WTC11 (cell line): ENCODE measurements around the gene MCTS1.

Experiments
- CREB1 ChIP-seq: sonication (generic); formaldehyde crosslinking; IDR thresholded peaks from 2 replicates; pipeline ENCODE4 v1.8.0; 2023; ENCODE audit warnings: mild to moderate bottlenecking, missing genetic modification reagents
- JAZF1 ChIP-seq: fragments of 250-450 bp; sonication (Bioruptor Pico); IDR thresholded peaks from 2 replicates; pipeline ENCODE4 v1.9.0; 2021; ENCODE audit warnings: moderate library complexity, mild to moderate bottlenecking, inconsistent platforms
- SMAD3 ChIP-seq: sonication (generic); formaldehyde crosslinking; IDR thresholded peaks from 2 replicates; pipeline ENCODE4 v1.8.0; 2022; ENCODE audit warnings: missing genetic modification reagents, mild to moderate bottlenecking, borderline replicate concordance
- TEAD1 ChIP-seq: sonication (generic); formaldehyde crosslinking; IDR thresholded peaks from 2 replicates; pipeline ENCODE4 v1.8.0; 2022; ENCODE audit warnings: mild to moderate bottlenecking, missing genetic modification reagents
- TP53 ChIP-seq: sonication (generic); formaldehyde crosslinking; IDR thresholded peaks from 2 replicates; pipeline ENCODE4 v1.8.1; 2023; ENCODE audit warnings: mild to moderate bottlenecking, missing genetic modification reagents
- ZBTB43 ChIP-seq: sonication (generic); formaldehyde crosslinking; IDR thresholded peaks from 2 replicates; pipeline ENCODE4 v1.8.1; 2023; ENCODE audit warnings: mild to moderate bottlenecking, missing genetic modification reagents
- ZNF138 ChIP-seq: sonication (generic); formaldehyde crosslinking; conservative IDR thresholded peaks from 2 replicates; pipeline ENCODE4 v1.8.1; 2022; ENCODE audit warnings: mild to moderate bottlenecking, moderate library complexity, missing genetic modification reagents
- ZNF416 ChIP-seq: fragments of 250-450 bp; sonication (Bioruptor Pico); IDR thresholded peaks from 2 replicates; pipeline ENCODE4 v1.9.0; 2021; ENCODE audit warnings: mild to moderate bottlenecking, inconsistent platforms
- TF ChIP-seq, protein P1 (sequence below): fragments of 200-600 bp; IDR thresholded peaks from 2 replicates; pipeline ENCODE4 v1.8.0; 2022; ENCODE audit warnings: antibody characterized with exemption
- TF ChIP-seq, protein P2 (sequence below): sonication (generic); formaldehyde crosslinking; IDR thresholded peaks from 2 replicates; pipeline ENCODE4 v1.8.0; 2022; ENCODE audit warnings: mild to moderate bottlenecking, missing genetic modification reagents
- TF ChIP-seq, protein P3 (sequence below): sonication (generic); formaldehyde crosslinking; IDR thresholded peaks from 2 replicates; pipeline ENCODE4 v1.8.1; 2023; ENCODE audit warnings: mild to moderate bottlenecking, missing genetic modification reagents
- TF ChIP-seq, protein P4 (sequence below): sonication (generic); formaldehyde crosslinking; conservative IDR thresholded peaks from 2 replicates; pipeline ENCODE4 v1.8.1; 2022; ENCODE audit warnings: mild to moderate bottlenecking, missing genetic modification reagents
- TF ChIP-seq, protein P5 (sequence below): sonication (generic); formaldehyde crosslinking; IDR thresholded peaks from 2 replicates; pipeline ENCODE4 v1.8.1; 2022; ENCODE audit warnings: low read depth, missing genetic modification reagents, borderline replicate concordance

DNA sequence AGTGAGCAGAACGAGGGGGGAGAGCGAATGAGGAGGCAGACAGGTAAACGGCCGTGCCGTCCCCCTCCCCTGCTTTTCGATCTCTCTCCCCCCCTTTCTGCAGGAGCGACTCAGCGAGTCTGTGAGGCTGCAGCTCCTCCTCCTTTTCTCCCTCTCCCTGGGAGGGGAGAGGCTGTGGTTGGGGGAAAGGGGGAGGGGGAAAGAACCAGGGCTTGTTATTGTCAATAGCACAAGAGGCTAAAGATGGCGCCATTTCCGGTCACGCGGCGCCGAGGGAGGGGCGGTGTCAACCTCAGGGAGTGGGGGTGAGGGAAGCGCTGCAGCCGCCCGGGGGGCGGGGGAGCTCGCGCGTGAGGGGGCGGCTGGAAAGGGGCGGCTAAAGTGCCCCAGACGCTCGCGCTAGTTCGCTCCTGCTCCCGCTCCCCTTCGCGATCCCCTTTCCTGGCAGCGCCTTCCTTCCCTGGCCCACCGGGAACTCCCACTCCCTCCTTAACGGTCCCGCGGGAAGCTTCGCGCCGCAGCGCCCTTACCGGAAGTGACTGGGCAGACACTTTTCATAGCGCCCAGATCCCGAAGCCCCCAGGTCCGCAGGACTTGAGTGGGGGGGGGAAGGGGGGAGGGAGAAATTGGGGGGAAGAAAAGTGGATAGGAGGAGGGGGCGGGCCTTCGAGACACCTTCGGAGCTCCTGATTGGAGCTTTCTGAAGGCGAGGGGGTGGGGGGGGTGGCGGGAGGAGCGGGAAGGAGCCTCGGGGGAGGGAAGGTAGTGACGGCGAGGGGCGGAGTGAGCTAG lies 42.9 kb upstream of the MCTS1 start, which contains the start of gene CUL4B:
- TF ChIP-seq, protein P1, sequence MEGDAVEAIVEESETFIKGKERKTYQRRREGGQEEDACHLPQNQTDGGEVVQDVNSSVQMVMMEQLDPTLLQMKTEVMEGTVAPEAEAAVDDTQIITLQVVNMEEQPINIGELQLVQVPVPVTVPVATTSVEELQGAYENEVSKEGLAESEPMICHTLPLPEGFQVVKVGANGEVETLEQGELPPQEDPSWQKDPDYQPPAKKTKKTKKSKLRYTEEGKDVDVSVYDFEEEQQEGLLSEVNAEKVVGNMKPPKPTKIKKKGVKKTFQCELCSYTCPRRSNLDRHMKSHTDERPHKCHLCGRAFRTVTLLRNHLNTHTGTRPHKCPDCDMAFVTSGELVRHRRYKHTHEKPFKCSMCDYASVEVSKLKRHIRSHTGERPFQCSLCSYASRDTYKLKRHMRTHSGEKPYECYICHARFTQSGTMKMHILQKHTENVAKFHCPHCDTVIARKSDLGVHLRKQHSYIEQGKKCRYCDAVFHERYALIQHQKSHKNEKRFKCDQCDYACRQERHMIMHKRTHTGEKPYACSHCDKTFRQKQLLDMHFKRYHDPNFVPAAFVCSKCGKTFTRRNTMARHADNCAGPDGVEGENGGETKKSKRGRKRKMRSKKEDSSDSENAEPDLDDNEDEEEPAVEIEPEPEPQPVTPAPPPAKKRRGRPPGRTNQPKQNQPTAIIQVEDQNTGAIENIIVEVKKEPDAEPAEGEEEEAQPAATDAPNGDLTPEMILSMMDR: no peak
- TF ChIP-seq ZBTB43 (CRISPR knock-in tag): no peak
- no peak for TF ChIP-seq TEAD1 (CRISPR knock-in tag)
- TF ChIP-seq, protein P2, sequence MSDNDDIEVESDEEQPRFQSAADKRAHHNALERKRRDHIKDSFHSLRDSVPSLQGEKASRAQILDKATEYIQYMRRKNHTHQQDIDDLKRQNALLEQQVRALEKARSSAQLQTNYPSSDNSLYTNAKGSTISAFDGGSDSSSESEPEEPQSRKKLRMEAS (CRISPR knock-in tag): no peak
- TF ChIP-seq SMAD3 (CRISPR knock-in tag): no peak
- TF ChIP-seq, protein P3, sequence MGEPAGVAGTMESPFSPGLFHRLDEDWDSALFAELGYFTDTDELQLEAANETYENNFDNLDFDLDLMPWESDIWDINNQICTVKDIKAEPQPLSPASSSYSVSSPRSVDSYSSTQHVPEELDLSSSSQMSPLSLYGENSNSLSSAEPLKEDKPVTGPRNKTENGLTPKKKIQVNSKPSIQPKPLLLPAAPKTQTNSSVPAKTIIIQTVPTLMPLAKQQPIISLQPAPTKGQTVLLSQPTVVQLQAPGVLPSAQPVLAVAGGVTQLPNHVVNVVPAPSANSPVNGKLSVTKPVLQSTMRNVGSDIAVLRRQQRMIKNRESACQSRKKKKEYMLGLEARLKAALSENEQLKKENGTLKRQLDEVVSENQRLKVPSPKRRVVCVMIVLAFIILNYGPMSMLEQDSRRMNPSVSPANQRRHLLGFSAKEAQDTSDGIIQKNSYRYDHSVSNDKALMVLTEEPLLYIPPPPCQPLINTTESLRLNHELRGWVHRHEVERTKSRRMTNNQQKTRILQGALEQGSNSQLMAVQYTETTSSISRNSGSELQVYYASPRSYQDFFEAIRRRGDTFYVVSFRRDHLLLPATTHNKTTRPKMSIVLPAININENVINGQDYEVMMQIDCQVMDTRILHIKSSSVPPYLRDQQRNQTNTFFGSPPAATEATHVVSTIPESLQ (CRISPR knock-in tag): no peak
- TF ChIP-seq, protein P4, sequence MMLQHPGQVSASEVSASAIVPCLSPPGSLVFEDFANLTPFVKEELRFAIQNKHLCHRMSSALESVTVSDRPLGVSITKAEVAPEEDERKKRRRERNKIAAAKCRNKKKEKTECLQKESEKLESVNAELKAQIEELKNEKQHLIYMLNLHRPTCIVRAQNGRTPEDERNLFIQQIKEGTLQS (CRISPR knock-in tag): no peak
- TF ChIP-seq, protein P5, sequence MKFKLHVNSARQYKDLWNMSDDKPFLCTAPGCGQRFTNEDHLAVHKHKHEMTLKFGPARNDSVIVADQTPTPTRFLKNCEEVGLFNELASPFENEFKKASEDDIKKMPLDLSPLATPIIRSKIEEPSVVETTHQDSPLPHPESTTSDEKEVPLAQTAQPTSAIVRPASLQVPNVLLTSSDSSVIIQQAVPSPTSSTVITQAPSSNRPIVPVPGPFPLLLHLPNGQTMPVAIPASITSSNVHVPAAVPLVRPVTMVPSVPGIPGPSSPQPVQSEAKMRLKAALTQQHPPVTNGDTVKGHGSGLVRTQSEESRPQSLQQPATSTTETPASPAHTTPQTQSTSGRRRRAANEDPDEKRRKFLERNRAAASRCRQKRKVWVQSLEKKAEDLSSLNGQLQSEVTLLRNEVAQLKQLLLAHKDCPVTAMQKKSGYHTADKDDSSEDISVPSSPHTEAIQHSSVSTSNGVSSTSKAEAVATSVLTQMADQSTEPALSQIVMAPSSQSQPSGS: no peak
- TF ChIP-seq CREB1 (CRISPR knock-in tag): no peak
- no peak for TF ChIP-seq TP53 (CRISPR knock-in tag)
- no peak for TF ChIP-seq JAZF1 (CRISPR knock-in tag)
- no peak for TF ChIP-seq ZNF138
- TF ChIP-seq ZNF416 (CRISPR knock-in tag): no peak
